SK-N-SH treated with all-trans-retinoic acid at 6 μM for 48 hours (cell line): ENCODE data around the gene ZCCHC24.

Experiments
- ARNTL ChIP-seq: fragments of 450-650 bp; formaldehyde crosslinking; IDR thresholded peaks from 2 replicates; pipeline ENCODE4 v1.5.0; 2020; ENCODE audit warnings: low read depth, mild to moderate bottlenecking, moderate library complexity, borderline replicate concordance
- GLIS3 ChIP-seq: fragments of 250-450 bp; sonication (Bioruptor Pico); IDR thresholded peaks from 2 replicates; pipeline ENCODE4 v1.5.0; 2020; ENCODE audit warnings: mild to moderate bottlenecking, moderate library complexity
- PPARA ChIP-seq: fragments of 250-450 bp; sonication (Bioruptor Pico); IDR thresholded peaks from 2 replicates; pipeline ENCODE4 v1.5.0; 2020; ENCODE audit warnings: mild to moderate bottlenecking, borderline replicate concordance
- RARB ChIP-seq: fragments of 250-450 bp; sonication (Bioruptor Pico); IDR thresholded peaks from 2 replicates; pipeline ENCODE4 v1.8.0; 2021; ENCODE audit warnings: mild to moderate bottlenecking, moderate library complexity
- SNAI2 ChIP-seq: fragments of 250-450 bp; sonication (Bioruptor Pico); IDR thresholded peaks from 2 replicates; pipeline ENCODE4 v1.5.0; 2020; ENCODE audit warnings: mild to moderate bottlenecking, moderate library complexity
- TCF4 ChIP-seq: fragments of 250-450 bp; sonication (Bioruptor Pico); IDR thresholded peaks from 2 replicates; pipeline ENCODE4 v1.8.0; 2021; ENCODE audit warnings: mild to moderate bottlenecking, moderate library complexity, borderline replicate concordance
- TOX ChIP-seq: fragments of 250-450 bp; sonication (Bioruptor Pico); IDR thresholded peaks from 2 replicates; pipeline ENCODE4 v1.8.0; 2021; ENCODE audit warnings: mild to moderate bottlenecking, moderate library complexity, borderline replicate concordance
- ZFP3 ChIP-seq: fragments of 250-450 bp; sonication (Bioruptor Pico); IDR thresholded peaks from 2 replicates; pipeline ENCODE4 v1.5.0; 2020; ENCODE audit warnings: mild to moderate bottlenecking, moderate library complexity
- ZFP30 ChIP-seq: fragments of 450-650 bp; formaldehyde crosslinking; IDR thresholded peaks from 2 replicates; pipeline ENCODE4 v1.5.0; 2022; ENCODE audit warnings: mild to moderate bottlenecking, moderate library complexity
- ZNF565 ChIP-seq: fragments of 450-650 bp; formaldehyde crosslinking; conservative IDR thresholded peaks from 2 replicates; pipeline ENCODE4 v1.5.0; 2020; ENCODE audit warnings: low read depth, mild to moderate bottlenecking, moderate library complexity
- TF ChIP-seq, protein P1 (sequence below): fragments of 250-450 bp; sonication (Bioruptor Pico); IDR thresholded peaks from 2 replicates; pipeline ENCODE4 v1.5.0; 2020; ENCODE audit warnings: mild to moderate bottlenecking, moderate library complexity
- TF ChIP-seq, protein P2 (sequence below): fragments of 250-450 bp; sonication (Bioruptor Pico); IDR thresholded peaks from 2 replicates; pipeline ENCODE4 v1.8.0; 2020; ENCODE audit warnings: mild to moderate bottlenecking, moderate library complexity, borderline replicate concordance
- TF ChIP-seq, protein P3 (sequence below): fragments of 250-450 bp; sonication (Bioruptor Pico); IDR thresholded peaks from 2 replicates; pipeline ENCODE4 v1.5.1; 2021; ENCODE audit warnings: mild to moderate bottlenecking, moderate library complexity

DNA sequence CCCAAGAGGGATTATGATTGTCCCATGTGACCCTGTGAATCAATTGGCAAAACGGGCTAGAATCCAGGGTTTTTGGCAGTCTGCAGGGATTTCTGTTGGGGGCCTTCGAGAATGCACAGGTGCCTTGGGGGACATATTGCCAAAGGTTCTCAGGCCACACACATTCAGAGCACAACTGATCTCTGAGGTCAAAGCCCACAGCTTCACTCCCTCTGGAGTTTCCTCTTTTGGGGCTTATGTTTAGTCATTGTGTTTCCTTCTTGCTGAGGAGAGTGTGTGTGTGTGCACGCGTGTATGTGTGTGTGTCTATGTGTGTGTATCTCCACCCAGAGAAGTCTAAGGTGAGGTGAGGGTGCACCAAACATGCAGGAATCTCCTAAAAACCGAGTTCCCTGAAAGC, 89.3 kb downstream of the ZCCHC24 start:
- TF ChIP-seq SNAI2 (CRISPR knock-in tag) (no peak), GLIS3 (no peak), PPARA (no peak), ZFP3 (CRISPR knock-in tag) (no peak), ZFP30 (CRISPR knock-in tag) (no peak), ARNTL (CRISPR knock-in tag) (no peak), RARB (no peak), TOX (no peak), ZNF565 (no peak), TCF4 (CRISPR knock-in tag) (no peak)
- TF ChIP-seq, protein P1, sequence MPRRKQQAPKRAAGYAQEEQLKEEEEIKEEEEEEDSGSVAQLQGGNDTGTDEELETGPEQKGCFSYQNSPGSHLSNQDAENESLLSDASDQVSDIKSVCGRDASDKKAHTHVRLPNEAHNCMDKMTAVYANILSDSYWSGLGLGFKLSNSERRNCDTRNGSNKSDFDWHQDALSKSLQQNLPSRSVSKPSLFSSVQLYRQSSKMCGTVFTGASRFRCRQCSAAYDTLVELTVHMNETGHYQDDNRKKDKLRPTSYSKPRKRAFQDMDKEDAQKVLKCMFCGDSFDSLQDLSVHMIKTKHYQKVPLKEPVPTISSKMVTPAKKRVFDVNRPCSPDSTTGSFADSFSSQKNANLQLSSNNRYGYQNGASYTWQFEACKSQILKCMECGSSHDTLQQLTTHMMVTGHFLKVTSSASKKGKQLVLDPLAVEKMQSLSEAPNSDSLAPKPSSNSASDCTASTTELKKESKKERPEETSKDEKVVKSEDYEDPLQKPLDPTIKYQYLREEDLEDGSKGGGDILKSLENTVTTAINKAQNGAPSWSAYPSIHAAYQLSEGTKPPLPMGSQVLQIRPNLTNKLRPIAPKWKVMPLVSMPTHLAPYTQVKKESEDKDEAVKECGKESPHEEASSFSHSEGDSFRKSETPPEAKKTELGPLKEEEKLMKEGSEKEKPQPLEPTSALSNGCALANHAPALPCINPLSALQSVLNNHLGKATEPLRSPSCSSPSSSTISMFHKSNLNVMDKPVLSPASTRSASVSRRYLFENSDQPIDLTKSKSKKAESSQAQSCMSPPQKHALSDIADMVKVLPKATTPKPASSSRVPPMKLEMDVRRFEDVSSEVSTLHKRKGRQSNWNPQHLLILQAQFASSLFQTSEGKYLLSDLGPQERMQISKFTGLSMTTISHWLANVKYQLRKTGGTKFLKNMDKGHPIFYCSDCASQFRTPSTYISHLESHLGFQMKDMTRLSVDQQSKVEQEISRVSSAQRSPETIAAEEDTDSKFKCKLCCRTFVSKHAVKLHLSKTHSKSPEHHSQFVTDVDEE (CRISPR knock-in tag) = no peak
- TF ChIP-seq, protein P2, sequence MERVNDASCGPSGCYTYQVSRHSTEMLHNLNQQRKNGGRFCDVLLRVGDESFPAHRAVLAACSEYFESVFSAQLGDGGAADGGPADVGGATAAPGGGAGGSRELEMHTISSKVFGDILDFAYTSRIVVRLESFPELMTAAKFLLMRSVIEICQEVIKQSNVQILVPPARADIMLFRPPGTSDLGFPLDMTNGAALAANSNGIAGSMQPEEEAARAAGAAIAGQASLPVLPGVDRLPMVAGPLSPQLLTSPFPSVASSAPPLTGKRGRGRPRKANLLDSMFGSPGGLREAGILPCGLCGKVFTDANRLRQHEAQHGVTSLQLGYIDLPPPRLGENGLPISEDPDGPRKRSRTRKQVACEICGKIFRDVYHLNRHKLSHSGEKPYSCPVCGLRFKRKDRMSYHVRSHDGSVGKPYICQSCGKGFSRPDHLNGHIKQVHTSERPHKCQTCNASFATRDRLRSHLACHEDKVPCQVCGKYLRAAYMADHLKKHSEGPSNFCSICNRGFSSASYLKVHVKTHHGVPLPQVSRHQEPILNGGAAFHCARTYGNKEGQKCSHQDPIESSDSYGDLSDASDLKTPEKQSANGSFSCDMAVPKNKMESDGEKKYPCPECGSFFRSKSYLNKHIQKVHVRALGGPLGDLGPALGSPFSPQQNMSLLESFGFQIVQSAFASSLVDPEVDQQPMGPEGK (CRISPR knock-in tag) = no peak
- TF ChIP-seq, protein P3, sequence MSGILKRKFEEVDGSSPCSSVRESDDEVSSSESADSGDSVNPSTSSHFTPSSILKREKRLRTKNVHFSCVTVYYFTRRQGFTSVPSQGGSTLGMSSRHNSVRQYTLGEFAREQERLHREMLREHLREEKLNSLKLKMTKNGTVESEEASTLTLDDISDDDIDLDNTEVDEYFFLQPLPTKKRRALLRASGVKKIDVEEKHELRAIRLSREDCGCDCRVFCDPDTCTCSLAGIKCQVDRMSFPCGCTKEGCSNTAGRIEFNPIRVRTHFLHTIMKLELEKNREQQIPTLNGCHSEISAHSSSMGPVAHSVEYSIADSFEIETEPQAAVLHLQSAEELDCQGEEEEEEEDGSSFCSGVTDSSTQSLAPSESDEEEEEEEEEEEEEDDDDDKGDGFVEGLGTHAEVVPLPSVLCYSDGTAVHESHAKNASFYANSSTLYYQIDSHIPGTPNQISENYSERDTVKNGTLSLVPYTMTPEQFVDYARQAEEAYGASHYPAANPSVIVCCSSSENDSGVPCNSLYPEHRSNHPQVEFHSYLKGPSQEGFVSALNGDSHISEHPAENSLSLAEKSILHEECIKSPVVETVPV = no peak
